IMR-90 (cell line): ENCODE data around the gene GRB10. TPM values are rescaled to one million over a fixed set of nuclear protein-coding genes. Genes with fewer than 3 reads are reported as not detected.
A peak's percentile ranks its signal among the peaks of the same experiment; 100 is the strongest.

Source experiments
- ATAC-seq: fragments of 200-7000 bp; cut with Tn5 transposase; 2 replicates; pipeline ENCODE4 v1.9.1; 2020; ENCODE audit warnings: low read depth, mild to moderate bottlenecking, moderate library complexity
- BruUV-seq: library from RNA; stranded (reverse); fragments of 400-500 nt; replicated peaks from 2 replicates; lab custom pipeline; 2021; lab: Mats Ljungman, UMichigan
- CTCF ChIA-PET: fragments of 300-600 bp; formaldehyde crosslinking; extraction: SDS; loops from one replicate; lab custom pipeline; 2021; ENCODE audit warnings: antibody characterized with exemption; lab: Yijun Ruan, JAX
- POLR2A ChIA-PET: fragments of 300-600 bp; sonication (Branson Sonifier 250); formaldehyde crosslinking; loops from one replicate; lab custom pipeline; 2022; ENCODE audit warnings: antibody characterized with exemption; ENCODE audit not compliant: unreplicated experiment; lab: Charles Lee
- DNase-seq: peaks from one replicate; pipeline ENCODE4 v3.0.0; 2013
- H2AFZ ChIP-seq: replicated peaks from 2 replicates; pipeline ENCODE3; 2013; ENCODE audit warnings: low read length, mild to moderate bottlenecking; ENCODE audit not compliant: poor library complexity
- H2AK5ac ChIP-seq: 2 replicates; pipeline ENCODE4 v1.6.1; 2013; ENCODE audit warnings: low read depth, low read length, inconsistent platforms
- H2AK9ac ChIP-seq: replicated peaks from 2 replicates; pipeline ENCODE3; 2013; ENCODE audit warnings: mild to moderate bottlenecking, low read depth, low read length, moderate library complexity; ENCODE audit not compliant: poor library complexity
- H2BK120ac ChIP-seq: 2 replicates; pipeline ENCODE4 v1.6.1; 2013; ENCODE audit warnings: low read depth, low read length, inconsistent platforms
- H2BK15ac ChIP-seq: 3 replicates; pipeline ENCODE4 v1.6.1; 2013; ENCODE audit warnings: low read depth, low read length, inconsistent platforms
- H2BK20ac ChIP-seq: 2 replicates; pipeline ENCODE4 v1.6.1; 2013; ENCODE audit warnings: low read depth, mild to moderate bottlenecking, inconsistent platforms, low read length, moderate library complexity
- H2BK5ac ChIP-seq: 2 replicates; pipeline ENCODE4 v1.6.1; 2013; ENCODE audit warnings: mild to moderate bottlenecking, low read depth, low read length, inconsistent platforms; ENCODE audit not compliant: poor library complexity, severe bottlenecking
- H3K14ac ChIP-seq: replicated peaks from 2 replicates; pipeline ENCODE4 v1.6.1; 2013; ENCODE audit warnings: low read depth, low read length, inconsistent platforms
- H3K18ac ChIP-seq: 2 replicates; pipeline ENCODE4 v1.6.1; 2013; ENCODE audit warnings: low read depth, low read length, control low read depth
- H3K23ac ChIP-seq: 2 replicates; pipeline ENCODE4 v1.6.1; 2013; ENCODE audit warnings: low read depth, low read length, inconsistent platforms
- H3K27ac ChIP-seq: 2 replicates; pipeline ENCODE4 v1.5.1; 2013; ENCODE audit warnings: mild to moderate bottlenecking, control low read depth, low read length; ENCODE audit not compliant: insufficient read depth
- H3K27me3 ChIP-seq: 2 replicates; pipeline ENCODE4 v1.6.1; 2013; ENCODE audit warnings: low read length; ENCODE audit not compliant: control insufficient read depth, insufficient read depth
- H3K36me3 ChIP-seq: 2 replicates; pipeline ENCODE4 v1.6.1; 2013; ENCODE audit warnings: low read length, mixed read lengths; ENCODE audit not compliant: control insufficient read depth, insufficient read depth
- H3K4ac ChIP-seq: 2 replicates; pipeline ENCODE4 v1.6.1; 2013; ENCODE audit warnings: low read depth, low read length, inconsistent platforms
- H3K4me1 ChIP-seq: 2 replicates; pipeline ENCODE4 v1.6.1; 2013; ENCODE audit warnings: low read length, mixed read lengths; ENCODE audit not compliant: control insufficient read depth, insufficient read depth
- H3K4me2 ChIP-seq: 2 replicates; pipeline ENCODE4 v1.6.1; 2013; ENCODE audit warnings: low read depth, mild to moderate bottlenecking, control low read depth, low read length, moderate library complexity
- H3K4me3 ChIP-seq: 2 replicates; pipeline ENCODE4 v1.5.1; 2013; ENCODE audit warnings: low read depth, mild to moderate bottlenecking, control low read depth, low read length, moderate library complexity; ENCODE audit not compliant: insufficient read depth
- H3K56ac ChIP-seq: 2 replicates; pipeline ENCODE4 v1.6.1; 2013; ENCODE audit warnings: low read length, inconsistent platforms; ENCODE audit not compliant: insufficient read depth; ENCODE audit errors: extremely low read depth
- H3K79me1 ChIP-seq, 2 experiments: 2 replicates each; pipeline ENCODE4 v1.6.1; 2013; ENCODE audit warnings: low read length in 2 of 2, inconsistent platforms in 1 of 2, low read depth in 1 of 2
- H3K9ac ChIP-seq: 2 replicates; pipeline ENCODE4 v1.6.1; 2013; ENCODE audit warnings: low read depth, low read length, control low read depth
- H3K9me1 ChIP-seq: 2 replicates; pipeline ENCODE4 v1.6.1; 2013; ENCODE audit warnings: low read length, inconsistent platforms; ENCODE audit not compliant: insufficient read depth
- H3K9me3 ChIP-seq: 2 replicates; pipeline ENCODE4 v1.6.1; 2013; ENCODE audit warnings: low read length; ENCODE audit not compliant: control insufficient read depth, insufficient read depth
- H4K20me1 ChIP-seq: 2 replicates; pipeline ENCODE4 v1.6.1; 2013; ENCODE audit warnings: low read length, inconsistent platforms; ENCODE audit not compliant: insufficient read depth
- H4K5ac ChIP-seq: 2 replicates; pipeline ENCODE4 v1.6.1; 2013; ENCODE audit warnings: mild to moderate bottlenecking, low read depth, low read length, control low read depth
- H4K8ac ChIP-seq, 2 experiments: 2 replicates each; pipeline ENCODE4 v1.6.1; 2013; ENCODE audit warnings: low read depth in 2 of 2, low read length in 2 of 2, control low read depth in 1 of 2, inconsistent platforms in 1 of 2
- H4K91ac ChIP-seq: 2 replicates; pipeline ENCODE4 v1.6.1; 2013; ENCODE audit warnings: low read depth, low read length, inconsistent platforms; ENCODE audit not compliant: insufficient read depth
- POLR2A ChIP-seq: IDR thresholded peaks from 2 replicates; pipeline ENCODE4 v1.6.1; 2012; ENCODE audit warnings: mild to moderate bottlenecking, low read depth, low read length
- RFX5 ChIP-seq: IDR thresholded peaks from 2 replicates; pipeline ENCODE4 v1.8.0; 2012; ENCODE audit warnings: low read depth, mild to moderate bottlenecking, low read length, moderate library complexity
- WGBS, 2 experiments: methylation state at CpG; one replicate each; pipeline versions ENCODE4 v1.1.5 to v1.1.7; 2013; ENCODE audit warnings: missing lambda C conversion rate in 2 of 2; ENCODE audit not compliant: insufficient read length in 1 of 2; ENCODE audit errors: extremely low coverage in 2 of 2; 5-methylcytosine and 5-hydroxymethylcytosine counted together
- dilution Hi-C: fragments of 300-500 bp; cut with HindIII; formaldehyde crosslinking; loops from one replicate; pipeline ENCODE4 v1.14.3; 2018; ENCODE audit warnings: low sequenced_read_pairs; ENCODE audit not compliant: unreplicated experiment
- in situ Hi-C: fragments of 300-500 bp; cut with MboI; formaldehyde crosslinking; loops from 3 replicates; pipeline ENCODE4 v1.14.3; 2019; ENCODE audit warnings: low sequenced_read_pairs, inconsistent platforms, mixed read lengths
- intact Hi-C: fragments of 100-400 bp; cut with micrococcal nuclease; formaldehyde crosslinking; loops from 2 replicates; pipeline ENCODE4 v1.10.0; 2022
- polyA plus RNA-seq, 3 experiments: library from polyadenylated mRNA; depleted of rRNA; stranded (reverse); fragments of >200 nt; gene quantifications; 2 replicates each; pipeline ENCODE4 v1.2.3, GENCODE V29; 2012; ENCODE audit warnings: low replicate concordance in 1 of 3
- total RNA-seq: library from RNA; depleted of rRNA; stranded (reverse); fragments of >200 nt; gene quantifications from 2 replicates; pipeline ENCODE4 v1.2.3, GENCODE V29; 2012
- TF ChIP-seq, protein P1 (sequence below): fragments of 150-350 bp; IDR thresholded peaks from 2 replicates; pipeline ENCODE4 v1.6.1; 2016; ENCODE audit warnings: low read depth, mild to moderate bottlenecking, low read length, moderate library complexity, borderline replicate concordance
- TF ChIP-seq, protein P2 (sequence below): conservative IDR thresholded peaks from 2 replicates; pipeline ENCODE4 v1.5.1; 2012; ENCODE audit warnings: mild to moderate bottlenecking, low read depth, low read length, improper control_type of control experiment

GRB10 gene
- total and polyA plus RNA-seq, 2 of the 4 experiments (the other 2 are of a cell fraction) = 6.3 to 15.1 TPM

DNA sequence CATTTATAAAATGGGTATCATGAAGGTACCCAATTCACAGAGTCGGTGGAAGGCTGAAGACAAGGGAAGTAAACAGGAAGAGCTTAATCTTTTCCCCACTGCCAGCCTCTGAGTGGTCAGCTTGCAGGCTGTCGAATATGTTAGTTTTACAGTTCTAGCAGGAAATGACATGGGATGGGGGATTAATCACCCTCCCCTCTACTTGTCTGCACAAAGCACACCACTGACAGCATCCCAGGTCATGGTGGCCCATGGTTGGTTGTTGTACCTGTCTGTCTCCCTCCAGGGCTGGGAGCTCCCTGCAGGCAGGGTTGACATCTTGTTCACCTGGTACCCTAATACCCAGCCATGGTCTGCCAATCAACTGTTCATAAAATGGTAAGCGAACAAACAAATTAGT is 55.6 kb downstream of the GRB10 start:
- H3K4me2 ChIP-seq = no peak overlapping the region
- no peak overlapping the region for H2BK20ac ChIP-seq
- no peak overlapping the region for H3K4me3 ChIP-seq
- H3K79me1 ChIP-seq = peaks cover 23 to 61% of the 10 kb centered on the region in 2 experiments
- H3K27me3 ChIP-seq = no peaks in the 10 kb centered on the region
- CTCF ChIA-PET = no interaction called here
- no peak overlapping the region for H4K91ac ChIP-seq
- H3K18ac ChIP-seq = no peak overlapping the region
- H3K9me3 ChIP-seq = no peaks in the 10 kb centered on the region
- H4K5ac ChIP-seq = no peak overlapping the region
- ATAC-seq (no peak), DNase-seq (peak; percentile 19)
- WGBS, 2 experiments = no CpG with 5 or more reads among the region's 3 CpGs
- no peak overlapping the region for H2AK5ac ChIP-seq
- H4K8ac ChIP-seq = 0 out of 4 replicates have a peak overlapping the region, but pooled peaks of 1 of the 2 experiments have one; percentile 9
- H2BK5ac ChIP-seq = no peak overlapping the region
- H2AFZ ChIP-seq = no peak overlapping the region
- peaks cover 27% of the 10 kb centered on the region for H4K20me1 ChIP-seq
- H3K4ac ChIP-seq = no peak overlapping the region
- H3K23ac ChIP-seq = no peak overlapping the region
- POLR2A ChIA-PET = no interaction called here
- H3K9ac ChIP-seq = no peak overlapping the region
- TF ChIP-seq, protein P1, sequence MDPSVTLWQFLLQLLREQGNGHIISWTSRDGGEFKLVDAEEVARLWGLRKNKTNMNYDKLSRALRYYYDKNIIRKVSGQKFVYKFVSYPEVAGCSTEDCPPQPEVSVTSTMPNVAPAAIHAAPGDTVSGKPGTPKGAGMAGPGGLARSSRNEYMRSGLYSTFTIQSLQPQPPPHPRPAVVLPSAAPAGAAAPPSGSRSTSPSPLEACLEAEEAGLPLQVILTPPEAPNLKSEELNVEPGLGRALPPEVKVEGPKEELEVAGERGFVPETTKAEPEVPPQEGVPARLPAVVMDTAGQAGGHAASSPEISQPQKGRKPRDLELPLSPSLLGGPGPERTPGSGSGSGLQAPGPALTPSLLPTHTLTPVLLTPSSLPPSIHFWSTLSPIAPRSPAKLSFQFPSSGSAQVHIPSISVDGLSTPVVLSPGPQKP = no peak
- TF ChIP-seq, protein P2, sequence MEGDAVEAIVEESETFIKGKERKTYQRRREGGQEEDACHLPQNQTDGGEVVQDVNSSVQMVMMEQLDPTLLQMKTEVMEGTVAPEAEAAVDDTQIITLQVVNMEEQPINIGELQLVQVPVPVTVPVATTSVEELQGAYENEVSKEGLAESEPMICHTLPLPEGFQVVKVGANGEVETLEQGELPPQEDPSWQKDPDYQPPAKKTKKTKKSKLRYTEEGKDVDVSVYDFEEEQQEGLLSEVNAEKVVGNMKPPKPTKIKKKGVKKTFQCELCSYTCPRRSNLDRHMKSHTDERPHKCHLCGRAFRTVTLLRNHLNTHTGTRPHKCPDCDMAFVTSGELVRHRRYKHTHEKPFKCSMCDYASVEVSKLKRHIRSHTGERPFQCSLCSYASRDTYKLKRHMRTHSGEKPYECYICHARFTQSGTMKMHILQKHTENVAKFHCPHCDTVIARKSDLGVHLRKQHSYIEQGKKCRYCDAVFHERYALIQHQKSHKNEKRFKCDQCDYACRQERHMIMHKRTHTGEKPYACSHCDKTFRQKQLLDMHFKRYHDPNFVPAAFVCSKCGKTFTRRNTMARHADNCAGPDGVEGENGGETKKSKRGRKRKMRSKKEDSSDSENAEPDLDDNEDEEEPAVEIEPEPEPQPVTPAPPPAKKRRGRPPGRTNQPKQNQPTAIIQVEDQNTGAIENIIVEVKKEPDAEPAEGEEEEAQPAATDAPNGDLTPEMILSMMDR = no peak
- TF ChIP-seq POLR2A (no peak), RFX5 (no peak)
- no peak overlapping the region for H3K56ac ChIP-seq
- peaks cover 11% of the 10 kb centered on the region for H3K4me1 ChIP-seq
- in situ Hi-C loops (no loop called here), dilution Hi-C loops (no loop called here), intact Hi-C loops (no loop called here)
- H3K14ac ChIP-seq = no peak overlapping the region
- H2BK120ac ChIP-seq = no peak overlapping the region
- H3K27ac ChIP-seq = no peak overlapping the region
- no peak overlapping the region for H2BK15ac ChIP-seq
- no TSS peak for BruUV-seq
- peaks cover 10% of the 10 kb centered on the region for H3K36me3 ChIP-seq
- peaks cover 15% of the 10 kb centered on the region for H3K9me1 ChIP-seq
- H2AK9ac ChIP-seq = no peak overlapping the region
